Activated CD4-positive, alpha-beta T cell treated with anti-CD3 and anti-CD28 coated beads for 36 hours (primary cell): Measurements from ENCODE around the gene APOL5. TPM values are rescaled to one million over a fixed set of nuclear protein-coding genes. Genes with fewer than 3 reads are reported as not detected.

Source experiments
- ATAC-seq: fragments of 200-7000 bp; cut with Tn5 transposase; one replicate; pipeline ENCODE4 v1.10.0; 2021; ENCODE audit warnings: mild to moderate bottlenecking, moderate library complexity
- CTCF ChIA-PET: fragments of 350-600 bp; sonication (Branson Sonifier 250); formaldehyde crosslinking; loops from one replicate; lab custom pipeline; 2021; ENCODE audit warnings: antibody characterized with exemption; lab: Charles Lee
- POLR2A ChIA-PET: fragments of 350-600 bp; sonication (Branson Sonifier 250); formaldehyde crosslinking; loops from one replicate; lab custom pipeline; 2021; ENCODE audit warnings: antibody characterized with exemption, inconsistent platforms; lab: Charles Lee
- DNase-seq: peaks from one replicate; pipeline ENCODE4 v3.0.0-alpha.2; 2020
- H3K27ac Mint-ChIP-seq: one replicate; pipeline ENCODE4 v1.8.0; 2021; ENCODE audit warnings: mixed read lengths
- H3K27me3 Mint-ChIP-seq: one replicate; pipeline ENCODE4 v1.8.0; 2021; ENCODE audit warnings: mixed read lengths
- H3K36me3 Mint-ChIP-seq: one replicate; pipeline ENCODE4 v1.8.0; 2021; ENCODE audit warnings: low read depth, mixed read lengths
- H3K4me1 Mint-ChIP-seq: one replicate; pipeline ENCODE4 v1.8.0; 2021; ENCODE audit warnings: mixed read lengths
- H3K4me3 Mint-ChIP-seq: one replicate; pipeline ENCODE4 v1.8.0; 2021; ENCODE audit warnings: mild to moderate bottlenecking, moderate library complexity, mixed read lengths
- H3K9me3 Mint-ChIP-seq: one replicate; pipeline ENCODE4 v1.8.0; 2021; ENCODE audit warnings: low read depth, mixed read lengths
- intact Hi-C, 2 experiments: fragments of 100-400 bp; cut with DNase I in 1 of 2; cut with micrococcal nuclease in 1 of 2; formaldehyde crosslinking; loops; one replicate each; pipeline versions ENCODE4 v1.14.2 to v1.15.1; 2022 to 2024; cut with DNase I, micrococcal nuclease
- total RNA-seq, 2 experiments: library from RNA; stranded (reverse); gene quantifications; one replicate each; pipeline ENCODE4 v1.2.3, GENCODE V29; 2021

Gene APOL5
- total RNA-seq, 2 experiments from 2014 or later: not detected

DNA sequence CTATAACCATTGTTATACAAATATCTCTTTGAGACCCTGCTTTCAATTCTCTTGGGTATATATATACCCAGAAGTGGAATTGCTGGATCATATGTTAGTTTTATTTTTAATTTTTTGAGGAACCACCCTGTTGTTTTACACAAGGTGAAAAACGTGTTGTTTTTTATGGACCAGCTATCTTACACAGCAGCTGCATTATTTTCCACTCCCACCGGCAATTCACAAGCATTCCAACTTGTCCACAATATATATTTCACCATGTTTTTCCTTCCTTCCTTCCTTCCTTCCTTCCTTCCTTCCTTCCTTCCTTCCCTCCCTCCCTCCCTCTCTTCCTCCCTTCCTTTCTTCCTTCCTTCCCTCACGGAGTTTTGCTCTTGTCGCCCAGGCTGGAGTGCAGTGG is 6.3 kb upstream of the APOL5 start:
- no peak for ATAC-seq
- ChIA-PET CTCF (no interaction called here), POLR2A (no interaction called here)
- H3K9me3 Mint-ChIP-seq: peaks cover 5% of the 10 kb centered on the region
- intact Hi-C loops: no loop called here
- DNase-seq: no peak
- no peak overlapping the region for H3K27ac Mint-ChIP-seq
- no peak overlapping the region for H3K4me3 Mint-ChIP-seq
- H3K36me3 Mint-ChIP-seq: no peaks in the 10 kb centered on the region
- H3K4me1 Mint-ChIP-seq: no peaks in the 10 kb centered on the region
- H3K27me3 Mint-ChIP-seq: peaks cover 2% of the 10 kb centered on the region

DNA sequence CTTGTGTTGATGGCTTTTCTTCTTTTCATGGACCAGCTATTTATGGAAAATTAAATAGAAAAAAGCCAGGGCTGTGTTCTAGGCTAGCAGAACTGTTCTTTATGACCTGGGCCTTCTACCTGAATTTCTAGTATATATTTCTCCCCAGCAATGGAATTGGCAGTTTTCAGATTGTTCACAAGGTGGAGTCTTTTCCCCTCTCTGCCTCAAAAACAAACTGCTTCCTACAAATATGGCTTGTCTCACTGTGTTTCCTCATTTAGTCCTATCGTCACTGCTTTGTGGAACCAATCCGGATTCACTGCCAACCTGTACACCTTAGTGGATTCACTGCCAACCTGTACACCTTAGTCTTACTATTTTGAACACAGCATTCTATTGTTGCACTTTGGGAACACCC is 5.0 kb upstream of the APOL5 start:
- Mint-ChIP-seq H3K27ac (no peak overlapping the region), H3K27me3 (peaks cover 2% of the 10 kb centered on the region), H3K4me3 (no peak overlapping the region), H3K4me1 (no peaks in the 10 kb centered on the region), H3K9me3 (peaks cover 5% of the 10 kb centered on the region), H3K36me3 (no peaks in the 10 kb centered on the region)
- POLR2A ChIA-PET: no interaction called here
- ATAC-seq (no peak), DNase-seq (no peak)
- CTCF ChIA-PET: interaction anchor here (0.9 kb wide), 1 partner anchor 467 kb away, joined by 3 read pairs; no protein-coding TSS in a partner anchor
- intact Hi-C loops: no loop called here

GRCh38 chr22:35719212-35719875 is 1.7 kb downstream of the APOL5 start:
- intact Hi-C loops: no loop called here
- no peaks in the 10 kb centered on the region for H3K4me1 Mint-ChIP-seq
- POLR2A ChIA-PET: no interaction called here
- ATAC-seq (no peak), DNase-seq (no peak)
- H3K9me3 Mint-ChIP-seq: no peaks in the 10 kb centered on the region
- H3K36me3 Mint-ChIP-seq: no peaks in the 10 kb centered on the region
- no peak overlapping the region for H3K4me3 Mint-ChIP-seq
- H3K27ac Mint-ChIP-seq: no peak overlapping the region
- no peaks in the 10 kb centered on the region for H3K27me3 Mint-ChIP-seq
- CTCF ChIA-PET: no interaction called here

DNA sequence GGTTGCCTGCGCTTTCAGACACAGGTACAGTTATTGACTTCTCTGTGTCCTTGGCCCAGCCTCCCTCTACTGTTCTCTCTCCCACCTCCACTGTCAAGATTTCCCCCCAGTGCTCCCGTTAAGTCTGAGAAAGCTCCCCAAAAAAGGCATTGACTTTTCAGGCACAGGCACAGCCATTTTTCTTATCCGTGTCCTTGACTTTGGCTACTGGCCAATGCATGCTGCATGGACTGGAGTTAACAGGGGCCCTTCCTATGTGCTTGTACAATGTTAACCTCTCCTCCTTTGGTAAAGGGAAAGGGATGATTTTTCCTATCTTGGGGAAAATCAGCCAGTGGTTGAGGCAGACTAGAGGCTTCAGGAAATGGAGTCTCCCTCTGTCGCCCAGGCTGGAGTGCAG is 4.3 kb downstream of the APOL5 start:
- Mint-ChIP-seq H3K4me1 (no peaks in the 10 kb centered on the region), H3K27ac (no peak overlapping the region), H3K36me3 (no peaks in the 10 kb centered on the region), H3K4me3 (no peak overlapping the region), H3K27me3 (no peaks in the 10 kb centered on the region), H3K9me3 (no peaks in the 10 kb centered on the region)
- POLR2A ChIA-PET: no interaction called here
- CTCF ChIA-PET: no interaction called here
- ATAC-seq (no peak), DNase-seq (no peak)
- intact Hi-C loops: no loop called here

DNA sequence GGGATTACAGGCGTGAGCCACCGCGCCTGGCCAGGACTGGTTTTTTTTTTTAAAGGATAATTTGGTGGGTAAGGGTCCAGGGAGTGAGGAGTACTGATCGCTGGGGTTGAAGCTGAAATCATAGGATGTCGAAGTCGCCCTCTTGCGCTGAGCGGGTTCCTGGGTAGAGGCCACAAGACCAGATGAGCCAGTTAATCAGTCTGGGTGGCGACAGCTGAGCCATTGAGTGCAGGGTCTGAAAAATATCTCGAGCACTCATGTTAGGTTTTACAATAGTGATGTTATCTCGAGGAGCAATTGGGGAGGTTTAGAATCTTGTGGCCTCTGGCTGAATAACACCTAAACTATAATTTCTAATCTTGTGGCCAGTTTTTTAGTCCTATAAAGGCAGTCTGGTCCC is 7.8 kb downstream of the APOL5 start:
- DNase-seq (no peak), ATAC-seq (no peak)
- H3K36me3 Mint-ChIP-seq: no peaks in the 10 kb centered on the region
- no peaks in the 10 kb centered on the region for H3K27me3 Mint-ChIP-seq
- H3K27ac Mint-ChIP-seq: no peak overlapping the region
- H3K9me3 Mint-ChIP-seq: no peaks in the 10 kb centered on the region
- CTCF ChIA-PET: no interaction called here
- H3K4me1 Mint-ChIP-seq: no peaks in the 10 kb centered on the region
- no peak overlapping the region for H3K4me3 Mint-ChIP-seq
- POLR2A ChIA-PET: no interaction called here
- intact Hi-C loops: no loop called here

GRCh38 chr22:35726398-35726797 is 8.7 kb downstream of the APOL5 start:
- intact Hi-C loops: no loop called here
- H3K9me3 Mint-ChIP-seq: no peaks in the 10 kb centered on the region
- H3K36me3 Mint-ChIP-seq: no peaks in the 10 kb centered on the region
- H3K27ac Mint-ChIP-seq: no peak overlapping the region
- no peak for ATAC-seq
- no peak for DNase-seq
- POLR2A ChIA-PET: no interaction called here
- CTCF ChIA-PET: interaction anchor here (0.6 to 1.3 kb wide), 3 partner anchors 12 to 94 kb away, joined by 3 to 5 read pairs (median 3); no protein-coding TSS in a partner anchor
- no peaks in the 10 kb centered on the region for H3K27me3 Mint-ChIP-seq
- no peak overlapping the region for H3K4me3 Mint-ChIP-seq
- H3K4me1 Mint-ChIP-seq: no peaks in the 10 kb centered on the region

DNA sequence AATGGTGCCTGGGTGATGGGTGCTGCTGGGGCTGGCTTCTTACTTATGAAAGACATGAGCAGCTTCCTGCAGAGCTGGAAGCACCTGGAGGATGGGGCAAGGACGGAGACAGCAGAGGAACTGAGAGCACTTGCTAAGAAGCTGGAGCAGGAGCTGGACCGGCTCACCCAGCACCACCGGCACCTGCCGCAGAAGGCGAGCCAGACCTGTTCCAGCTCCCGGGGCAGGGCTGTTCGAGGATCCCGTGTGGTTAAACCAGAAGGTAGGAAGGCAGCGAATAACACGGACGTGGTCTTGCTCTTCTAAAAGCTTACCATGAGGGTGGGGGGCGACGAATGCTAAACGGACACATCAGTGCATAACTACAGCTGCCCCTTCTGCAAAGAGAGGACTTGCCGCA is 9.3 kb downstream of the APOL5 start:
- Mint-ChIP-seq H3K4me1 (no peaks in the 10 kb centered on the region), H3K4me3 (no peak overlapping the region), H3K27me3 (no peaks in the 10 kb centered on the region), H3K36me3 (no peaks in the 10 kb centered on the region), H3K9me3 (no peaks in the 10 kb centered on the region), H3K27ac (no peak overlapping the region)
- DNase-seq (no peak), ATAC-seq (no peak)
- ChIA-PET POLR2A (no interaction called here), CTCF (interaction anchor here (0.7 to 1.3 kb wide), 2 partner anchors 13 to 95 kb away, joined by 3 to 5 read pairs; no protein-coding TSS in a partner anchor)
- intact Hi-C loops: no loop called here

DNA sequence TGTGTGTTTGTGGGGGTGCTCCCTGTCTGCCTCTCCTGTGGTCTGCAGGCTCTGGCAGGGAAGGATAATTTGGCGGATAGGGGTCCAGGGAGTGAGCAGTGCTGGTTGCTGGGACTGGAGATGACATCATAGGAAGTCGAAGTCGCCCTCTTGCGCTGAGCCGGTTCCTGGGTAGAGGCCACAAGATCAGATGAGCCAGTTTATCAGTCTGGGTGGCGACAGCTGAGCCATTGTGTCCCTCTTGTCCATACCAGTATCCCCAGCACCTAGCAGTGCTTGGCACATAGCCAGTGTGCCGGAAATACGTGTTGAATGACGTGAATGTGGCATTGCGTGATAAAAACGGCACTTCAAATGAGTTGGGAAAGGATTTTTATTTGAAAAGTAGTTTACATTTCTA is 9.8 kb downstream of the APOL5 start:
- Mint-ChIP-seq H3K36me3 (no peaks in the 10 kb centered on the region), H3K4me3 (no peak overlapping the region), H3K27me3 (no peaks in the 10 kb centered on the region), H3K9me3 (no peaks in the 10 kb centered on the region), H3K27ac (no peak overlapping the region), H3K4me1 (no peaks in the 10 kb centered on the region)
- intact Hi-C loops: no loop called here
- CTCF ChIA-PET: no interaction called here
- POLR2A ChIA-PET: no interaction called here
- no peak for DNase-seq
- no peak for ATAC-seq

GRCh38 chr22:35728639-35729308 is 11.1 kb downstream of the APOL5 start:
- Mint-ChIP-seq H3K4me3 (no peak overlapping the region), H3K9me3 (no peaks in the 10 kb centered on the region), H3K4me1 (no peaks in the 10 kb centered on the region), H3K36me3 (no peaks in the 10 kb centered on the region), H3K27ac (no peak overlapping the region), H3K27me3 (no peaks in the 10 kb centered on the region)
- CTCF ChIA-PET: no interaction called here
- POLR2A ChIA-PET: no interaction called here
- no peak for DNase-seq
- intact Hi-C loops: no loop called here
- no peak for ATAC-seq

DNA sequence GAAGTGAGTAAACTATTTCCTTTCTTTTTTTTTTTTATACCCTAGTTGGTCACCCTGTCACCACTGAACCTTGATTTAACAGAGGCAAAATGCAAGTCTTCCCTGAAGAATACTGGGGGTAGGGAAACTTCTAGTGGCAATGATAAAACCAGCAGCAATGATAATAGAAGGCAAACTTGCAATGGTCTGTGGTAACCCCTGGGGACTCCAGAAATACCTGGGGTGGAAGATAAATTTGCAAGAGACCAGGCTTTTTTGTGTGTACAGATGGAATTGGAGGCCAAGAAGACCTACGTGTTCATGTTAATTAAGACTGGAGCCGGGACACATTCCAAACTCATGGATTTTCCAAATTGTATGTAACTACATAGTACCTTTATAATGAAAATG is 11.6 kb downstream of the APOL5 start:
- Mint-ChIP-seq H3K9me3 (no peaks in the 10 kb centered on the region), H3K36me3 (no peaks in the 10 kb centered on the region), H3K4me3 (no peak overlapping the region), H3K27me3 (no peaks in the 10 kb centered on the region), H3K4me1 (no peaks in the 10 kb centered on the region), H3K27ac (no peak overlapping the region)
- DNase-seq: no peak
- intact Hi-C loops: no loop called here
- no peak for ATAC-seq
- CTCF ChIA-PET: no interaction called here
- POLR2A ChIA-PET: no interaction called here

DNA sequence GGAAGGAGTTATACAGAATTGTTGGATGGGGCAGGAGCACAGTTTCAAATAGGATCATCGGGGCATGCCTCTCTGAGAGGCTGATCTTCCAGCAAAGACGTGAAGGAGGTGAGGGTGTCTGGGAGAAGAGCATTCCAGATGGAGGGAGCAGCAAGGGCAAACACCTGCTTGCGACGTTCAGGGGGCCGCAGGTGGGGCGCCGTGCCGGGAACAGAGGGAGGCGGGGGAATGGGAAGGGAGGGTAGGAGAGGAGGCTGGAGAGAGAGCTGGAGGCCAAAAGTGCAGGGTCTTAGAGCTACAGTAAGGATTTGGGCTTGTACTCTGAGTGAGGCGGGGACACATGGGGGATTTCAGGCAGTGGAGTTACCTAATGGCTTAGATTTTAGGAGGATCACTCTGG is 13.6 kb downstream of the APOL5 start:
- CTCF ChIA-PET: no interaction called here
- no peaks in the 10 kb centered on the region for H3K9me3 Mint-ChIP-seq
- no peaks in the 10 kb centered on the region for H3K27me3 Mint-ChIP-seq
- no peak overlapping the region for H3K27ac Mint-ChIP-seq
- DNase-seq (no peak), ATAC-seq (no peak)
- no peaks in the 10 kb centered on the region for H3K4me1 Mint-ChIP-seq
- H3K36me3 Mint-ChIP-seq: no peaks in the 10 kb centered on the region
- intact Hi-C loops: no loop called here
- POLR2A ChIA-PET: no interaction called here
- no peak overlapping the region for H3K4me3 Mint-ChIP-seq

- no peaks in the 10 kb centered on the region for H3K27me3 Mint-ChIP-seq
- ChIA-PET POLR2A (no interaction called here), CTCF (no interaction called here)
- intact Hi-C loops: no loop called here
- no peak overlapping the region for H3K27ac Mint-ChIP-seq
- no peaks in the 10 kb centered on the region for H3K9me3 Mint-ChIP-seq
- DNase-seq: no peak
- no peaks in the 10 kb centered on the region for H3K4me1 Mint-ChIP-seq
- H3K4me3 Mint-ChIP-seq: no peak overlapping the region
- no peaks in the 10 kb centered on the region for H3K36me3 Mint-ChIP-seq
- no peak for ATAC-seq
Measured at GRCh38 chr22:35732116-35732515, 14.4 kb downstream of the APOL5 start.
